H1 (cell line): Measurements from ENCODE around the gene C16orf87. TPM values are rescaled to one million over a fixed set of nuclear protein-coding genes. Genes with fewer than 3 reads are reported as not detected.

Experiments used
- KDM4A ChIP-seq: IDR thresholded peaks from one replicate; pipeline ENCODE4 v1.7.1; 2012; ENCODE audit warnings: low read depth, mild to moderate bottlenecking, moderate library complexity, low read length, inconsistent platforms; ENCODE audit not compliant: severe bottlenecking
- polyA plus RNA-seq, 7 experiments: library from polyadenylated mRNA; depleted of rRNA in 3 of 7; stranded (reverse) in 5 of 7; unstranded in 2 of 7; fragments of >200 nt in 5 of 7; fragments of 200-250 nt in 2 of 7; gene quantifications; 1 replicate in 5 of 7; 2 replicates in 1 of 7; 4 replicates in 1 of 7; pipeline versions ENCODE4 v1.2.1 to v1.2.3, GENCODE V29; 2011 to 2013; ENCODE audit warnings: missing spikeins in 2 of 7, mixed read lengths in 2 of 7
- total RNA-seq: library from RNA; stranded (reverse); fragmentation: NEBNext Ultra II Directional; extraction: Animal tissue kit (Norgen Biotek cat#: 25700); gene quantifications from 2 replicates; pipeline ENCODE4 v1.2.1, GENCODE V29; 2021

Gene C16orf87
- total and polyA plus RNA-seq, 2 of the 8 experiments (the other 6 are each of a cell fraction or from before 2014, with no cell fraction given): 4.8 to 21.8 TPM

DNA sequence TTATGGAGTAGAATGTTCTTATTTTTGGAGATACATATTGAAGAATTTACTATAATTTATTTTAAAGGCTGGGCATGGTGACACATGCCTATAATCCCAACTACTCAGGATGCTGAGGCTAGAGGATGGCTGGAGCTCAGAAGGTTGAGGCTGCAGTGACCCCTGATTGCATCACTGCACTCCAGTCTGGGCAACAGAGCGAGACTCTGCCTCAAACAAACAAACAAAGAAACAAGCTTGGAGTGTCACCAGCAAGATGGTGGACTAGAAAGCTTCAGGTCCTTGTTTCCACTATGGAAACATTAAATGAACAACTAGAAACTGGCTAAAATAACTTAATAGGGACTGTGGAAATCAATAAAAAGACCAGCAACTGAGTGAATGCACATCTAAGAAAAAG is 35.3 kb upstream of the C16orf87 start (continued):
- no peak for TF ChIP-seq KDM4A
